ENCODE results near the gene ATP9B.

GRCh38 chr18:79321625-79322405 is 252.6 kb downstream of the ATP9B start:
- TF ChIP-seq POLR2AphosphoS5 (IDR thresholded peaks at IDR 0.05) (no peak), CTCF (IDR thresholded peaks at IDR 0.05) (no peak), POLR2A (IDR thresholded peaks at IDR 0.05; ENCODE audit: low read depth) (no peak), EP300 (IDR thresholded peaks at IDR 0.05) (no peak)
